HG02943 (cell line): Measurements from ENCODE around the gene FSCB.
"Not testable (repeated sequence)": the region's sequence is repeated elsewhere in the genome, so short reads cannot be mapped to it uniquely, and the experiment has no call there.

Experiments used
- ATAC-seq: cut with Tn5 transposase; IDR thresholded peaks from one replicate; pipeline ENCODE4 v1.9.1; 2021; ENCODE audit warnings: mild to moderate bottlenecking, low read depth, moderate library complexity; ENCODE audit not compliant: unreplicated experiment

The FSCB gene, protein sequence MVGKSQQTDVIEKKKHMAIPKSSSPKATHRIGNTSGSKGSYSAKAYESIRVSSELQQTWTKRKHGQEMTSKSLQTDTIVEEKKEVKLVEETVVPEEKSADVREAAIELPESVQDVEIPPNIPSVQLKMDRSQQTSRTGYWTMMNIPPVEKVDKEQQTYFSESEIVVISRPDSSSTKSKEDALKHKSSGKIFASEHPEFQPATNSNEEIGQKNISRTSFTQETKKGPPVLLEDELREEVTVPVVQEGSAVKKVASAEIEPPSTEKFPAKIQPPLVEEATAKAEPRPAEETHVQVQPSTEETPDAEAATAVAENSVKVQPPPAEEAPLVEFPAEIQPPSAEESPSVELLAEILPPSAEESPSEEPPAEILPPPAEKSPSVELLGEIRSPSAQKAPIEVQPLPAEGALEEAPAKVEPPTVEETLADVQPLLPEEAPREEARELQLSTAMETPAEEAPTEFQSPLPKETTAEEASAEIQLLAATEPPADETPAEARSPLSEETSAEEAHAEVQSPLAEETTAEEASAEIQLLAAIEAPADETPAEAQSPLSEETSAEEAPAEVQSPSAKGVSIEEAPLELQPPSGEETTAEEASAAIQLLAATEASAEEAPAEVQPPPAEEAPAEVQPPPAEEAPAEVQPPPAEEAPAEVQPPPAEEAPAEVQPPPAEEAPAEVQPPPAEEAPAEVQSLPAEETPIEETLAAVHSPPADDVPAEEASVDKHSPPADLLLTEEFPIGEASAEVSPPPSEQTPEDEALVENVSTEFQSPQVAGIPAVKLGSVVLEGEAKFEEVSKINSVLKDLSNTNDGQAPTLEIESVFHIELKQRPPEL

DNA sequence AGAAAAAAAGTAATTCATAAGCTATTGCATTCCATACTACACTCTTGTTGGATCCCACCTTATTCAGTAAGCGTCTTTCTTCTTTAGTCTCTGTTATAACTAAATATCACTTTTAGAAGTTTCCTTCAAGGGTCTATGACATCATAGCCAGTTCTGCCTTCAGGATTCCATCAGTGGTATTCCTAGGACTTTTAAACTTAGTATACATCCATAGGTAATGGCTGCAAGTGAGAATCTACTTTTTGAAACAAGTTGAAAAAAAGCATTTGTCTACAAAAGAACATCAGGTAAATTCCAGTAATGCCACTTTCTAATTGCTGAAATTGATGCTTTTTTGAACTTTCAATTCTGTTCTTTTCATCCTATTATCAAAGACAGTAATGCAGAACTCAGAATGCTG lies at the start of gene FSCB:
FSCB (minus strand) TSS at position 101 of the 400 bp plus-strand sequence. CDS start 296 bp downstream, outside the sequence.
- no peak for ATAC-seq

DNA sequence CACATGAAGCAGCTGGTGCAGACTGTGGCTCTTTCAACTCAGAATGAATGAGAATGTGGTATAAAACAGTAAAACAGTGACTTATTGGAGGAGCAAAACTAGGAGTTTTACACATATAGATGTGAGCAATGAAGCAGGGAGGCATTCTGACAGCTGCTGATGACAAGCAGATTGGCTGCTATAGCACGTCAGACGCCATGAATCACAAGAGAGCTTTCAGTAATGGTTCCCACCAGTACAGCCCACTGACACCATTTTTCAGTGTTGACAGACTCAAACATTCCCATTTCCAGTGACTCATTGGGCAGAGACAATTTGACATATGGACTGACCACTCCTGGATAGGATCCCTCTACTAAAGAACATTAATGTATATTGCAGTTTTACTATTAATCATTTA lies 24.6 kb upstream of the FSCB start:
- ATAC-seq, result no peak

DNA sequence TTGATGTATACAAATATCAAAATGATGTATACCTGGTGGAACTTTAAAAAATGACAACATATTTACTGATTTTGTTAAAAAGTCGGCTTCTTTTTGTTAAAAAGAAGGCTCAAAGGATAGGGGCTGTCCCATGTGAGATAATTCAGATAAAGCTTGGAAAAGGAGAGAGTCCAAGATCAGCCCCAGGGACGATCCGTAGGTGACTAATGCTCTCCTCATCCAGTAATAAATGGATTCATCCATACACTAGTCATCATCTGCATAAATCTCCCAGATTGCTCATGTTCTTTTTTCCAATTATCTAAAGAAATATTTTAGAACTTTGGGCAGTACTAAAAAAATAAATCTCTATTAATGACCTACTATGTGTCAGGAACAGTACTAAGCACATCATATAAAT lies 23.4 kb upstream of the FSCB start:
- ATAC-seq, result no peak

DNA sequence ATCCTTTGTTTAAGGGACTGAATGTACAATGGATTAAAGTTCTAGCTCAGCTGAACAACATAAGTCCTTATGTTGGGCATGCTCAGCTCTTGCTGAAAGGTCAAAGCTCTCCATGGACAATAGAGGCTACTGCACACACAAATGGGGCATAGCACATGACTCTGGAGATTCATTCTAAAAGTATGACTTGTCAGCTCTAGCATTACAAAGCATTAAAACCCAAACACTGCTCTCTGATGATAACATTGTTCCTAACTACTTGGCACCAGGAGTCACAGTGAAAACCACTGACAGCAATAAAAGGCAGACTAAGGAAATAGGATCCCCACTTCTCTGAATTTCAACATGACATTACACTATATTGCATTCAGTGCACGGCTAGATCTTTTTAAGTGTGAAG lies 21.9 kb upstream of the FSCB start:
- no peak for ATAC-seq

DNA sequence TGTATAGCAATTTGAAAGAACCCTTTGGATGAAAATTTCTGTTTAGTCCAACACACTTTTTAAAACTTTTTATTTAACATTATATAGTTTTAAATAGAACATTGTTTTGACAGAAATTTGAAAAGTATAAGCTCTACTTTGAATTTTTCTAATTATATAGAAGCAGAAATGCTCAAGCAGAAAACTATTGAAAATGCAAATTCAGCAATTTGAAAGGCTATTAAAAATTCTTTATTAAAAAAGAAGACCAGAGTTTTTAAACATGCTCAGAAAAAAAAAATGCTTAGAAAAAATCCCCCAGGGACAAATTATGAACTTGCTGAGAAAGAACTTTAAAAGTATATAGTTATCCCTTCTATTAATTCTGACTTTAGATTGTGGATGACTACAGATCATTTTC lies 21.1 kb upstream of the FSCB start:
- ATAC-seq, result no peak

DNA sequence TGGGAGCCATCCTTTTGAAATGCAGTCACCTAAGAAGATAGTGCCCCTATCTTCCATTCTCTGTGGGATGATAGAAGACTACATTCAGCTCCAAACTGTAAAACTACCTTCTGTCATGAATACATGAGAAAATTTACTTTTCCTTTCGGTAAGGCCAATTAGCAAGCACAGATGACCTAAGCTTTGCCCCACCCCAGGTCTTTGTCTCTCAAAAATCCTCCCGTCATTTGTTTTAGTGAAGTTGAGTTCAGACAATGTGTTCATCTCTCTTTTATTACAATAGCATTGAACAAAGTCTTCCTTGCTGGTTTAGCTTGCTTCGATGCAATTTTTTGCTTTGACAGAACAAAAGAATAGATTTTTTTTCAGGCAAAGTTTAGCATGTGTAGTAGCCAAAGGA lies 18.2 kb upstream of the FSCB start:
- no peak for ATAC-seq

DNA sequence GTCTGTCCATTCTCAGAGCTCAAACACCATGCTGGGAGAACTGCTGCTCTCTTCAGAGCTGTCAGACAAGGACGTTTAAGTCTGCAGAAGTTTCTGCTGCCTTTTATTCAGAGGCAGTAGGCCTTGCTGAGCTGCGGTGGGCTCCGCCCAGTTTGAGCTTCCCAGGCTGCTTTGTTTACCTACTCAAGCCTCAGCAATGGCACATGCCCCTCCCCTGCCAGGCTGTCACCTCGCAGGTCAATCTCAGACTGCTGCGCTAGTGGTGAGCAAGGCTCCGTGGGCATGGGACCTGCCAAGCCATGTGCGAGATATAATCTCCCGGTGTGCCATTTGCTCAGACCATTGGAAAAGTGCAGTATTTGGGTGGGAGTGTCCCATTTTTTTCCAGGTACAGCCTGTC lies 8.6 kb upstream of the FSCB start:
- ATAC-seq, result not testable (repeated sequence)

DNA sequence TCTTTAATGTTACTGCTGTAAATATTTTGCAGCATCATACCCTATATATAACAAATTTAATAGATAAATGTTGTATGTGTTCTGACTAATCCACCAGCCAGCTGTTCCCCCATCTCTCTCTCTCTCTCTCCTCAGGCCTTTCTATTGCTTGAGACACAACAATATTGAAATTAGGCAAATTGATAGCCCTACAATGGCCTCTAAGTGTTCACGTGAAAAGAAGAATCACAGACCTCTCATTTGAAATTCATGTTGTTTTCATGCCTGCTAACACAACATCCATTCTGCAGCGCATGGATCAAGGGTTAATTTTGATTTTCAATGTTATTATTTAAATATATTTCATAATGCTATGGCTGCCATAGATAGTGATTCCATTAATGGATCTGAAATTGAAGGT lies 1.8 kb upstream of the FSCB start:
- ATAC-seq, result no peak

DNA sequence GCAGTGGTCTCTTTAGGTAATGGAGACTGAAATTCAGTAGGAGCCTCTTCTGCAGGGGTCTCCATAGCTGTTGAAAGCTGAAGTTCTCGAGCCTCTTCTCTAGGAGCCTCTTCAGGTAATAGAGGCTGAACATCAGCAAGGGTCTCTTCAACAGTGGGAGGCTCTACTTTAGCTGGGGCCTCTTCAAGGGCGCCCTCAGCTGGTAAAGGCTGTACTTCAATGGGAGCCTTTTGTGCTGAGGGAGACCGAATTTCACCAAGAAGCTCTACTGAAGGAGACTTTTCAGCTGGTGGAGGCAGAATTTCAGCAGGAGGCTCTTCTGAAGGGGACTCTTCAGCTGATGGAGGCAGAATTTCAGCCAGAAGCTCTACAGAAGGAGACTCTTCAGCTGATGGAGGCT lies 1.5 kb downstream of the FSCB start:
- no peak for ATAC-seq

DNA sequence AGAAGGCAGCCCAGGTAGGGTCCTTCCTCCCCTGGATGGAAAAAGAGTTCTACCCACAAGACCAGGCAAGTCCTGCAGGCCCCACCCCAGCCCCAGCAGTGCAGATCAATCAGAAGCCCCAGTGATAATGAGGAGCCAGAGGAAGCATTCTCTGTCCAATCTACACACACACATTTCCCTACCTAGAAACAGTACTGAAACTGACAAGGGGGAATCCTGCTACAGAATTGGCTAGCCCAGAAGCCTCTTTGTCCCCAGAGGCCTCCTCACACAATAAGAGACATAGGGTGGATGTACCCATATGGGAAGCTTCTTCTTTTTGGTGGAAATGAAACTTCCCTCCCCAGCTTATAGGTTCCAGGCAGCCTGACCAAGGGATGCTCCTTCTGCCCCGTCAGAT lies 9.9 kb downstream of the FSCB start:
- no peak for ATAC-seq

DNA sequence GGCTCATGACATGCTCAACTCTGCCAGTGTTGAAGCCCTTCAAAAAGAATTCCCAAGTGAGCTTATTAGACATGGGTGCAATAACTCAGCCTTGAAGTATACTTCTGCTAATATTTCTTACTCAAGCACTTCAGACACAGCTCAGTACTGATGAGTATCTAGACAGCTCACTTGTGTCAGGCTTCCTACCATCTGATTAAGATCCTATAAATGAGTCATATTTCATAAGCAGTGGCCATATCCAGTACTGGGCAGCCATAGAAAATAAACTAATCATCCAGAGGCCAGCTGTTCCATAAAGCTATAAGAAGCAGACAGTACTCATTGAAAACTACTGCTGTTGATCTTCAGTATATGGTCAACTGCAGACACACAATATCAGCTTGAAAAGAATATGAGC lies 12.9 kb downstream of the FSCB start:
- no peak for ATAC-seq

DNA sequence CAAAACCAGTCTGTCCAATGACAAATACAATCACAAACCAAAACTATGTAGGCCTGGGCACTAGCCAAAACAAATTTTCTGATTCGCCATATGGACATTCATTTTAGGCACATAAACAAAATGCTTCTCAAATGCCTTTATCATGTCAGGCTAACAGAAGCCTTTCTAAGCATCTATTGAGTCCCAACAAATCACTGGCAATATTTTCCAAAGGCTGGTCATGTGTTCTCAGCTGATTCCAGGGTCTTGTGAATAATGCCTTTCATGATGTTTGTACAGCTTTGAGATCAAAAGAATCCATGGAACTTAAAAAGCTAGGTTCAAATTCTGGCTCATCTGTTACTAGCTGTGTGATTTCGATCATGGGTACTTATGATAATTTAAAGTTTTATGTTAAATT lies 16.1 kb downstream of the FSCB start:
- ATAC-seq, result no peak

DNA sequence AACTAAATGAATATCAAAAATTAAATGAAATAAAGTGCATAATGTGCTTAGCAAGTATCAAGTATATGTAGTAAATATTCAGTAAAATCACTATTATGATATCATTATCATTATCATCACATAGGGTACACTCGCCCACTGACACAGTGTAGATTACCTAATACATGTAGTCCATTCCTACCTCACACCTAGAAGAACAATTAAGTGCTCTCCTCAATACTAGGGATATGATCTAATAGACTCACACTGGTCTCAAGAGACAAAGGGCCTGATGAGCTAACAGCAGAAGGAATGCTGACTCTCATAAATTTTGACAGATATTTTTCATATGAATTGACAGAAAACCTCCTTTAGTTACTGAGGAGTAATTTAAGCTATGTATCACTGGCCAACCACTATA lies 29.1 kb downstream of the FSCB start:
- no peak for ATAC-seq

DNA sequence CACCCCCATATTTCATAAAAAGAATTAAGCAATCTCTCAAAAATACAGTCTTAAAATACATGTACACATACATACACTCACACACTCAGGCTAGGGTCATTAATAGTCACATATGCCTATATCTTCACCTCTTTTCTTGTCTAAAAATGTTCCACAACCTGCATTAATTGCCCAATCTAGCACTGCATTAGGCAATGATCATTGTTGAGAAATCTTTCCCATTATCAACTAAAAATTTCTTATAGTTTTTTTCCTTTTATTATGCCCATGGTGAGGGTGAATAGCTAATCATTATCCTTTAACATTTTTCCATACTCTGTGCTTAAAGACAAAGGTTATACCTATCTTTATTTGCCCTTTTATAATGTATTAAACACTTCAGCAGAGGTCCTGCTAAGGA lies 38.3 kb downstream of the FSCB start:
- ATAC-seq, result no peak

DNA sequence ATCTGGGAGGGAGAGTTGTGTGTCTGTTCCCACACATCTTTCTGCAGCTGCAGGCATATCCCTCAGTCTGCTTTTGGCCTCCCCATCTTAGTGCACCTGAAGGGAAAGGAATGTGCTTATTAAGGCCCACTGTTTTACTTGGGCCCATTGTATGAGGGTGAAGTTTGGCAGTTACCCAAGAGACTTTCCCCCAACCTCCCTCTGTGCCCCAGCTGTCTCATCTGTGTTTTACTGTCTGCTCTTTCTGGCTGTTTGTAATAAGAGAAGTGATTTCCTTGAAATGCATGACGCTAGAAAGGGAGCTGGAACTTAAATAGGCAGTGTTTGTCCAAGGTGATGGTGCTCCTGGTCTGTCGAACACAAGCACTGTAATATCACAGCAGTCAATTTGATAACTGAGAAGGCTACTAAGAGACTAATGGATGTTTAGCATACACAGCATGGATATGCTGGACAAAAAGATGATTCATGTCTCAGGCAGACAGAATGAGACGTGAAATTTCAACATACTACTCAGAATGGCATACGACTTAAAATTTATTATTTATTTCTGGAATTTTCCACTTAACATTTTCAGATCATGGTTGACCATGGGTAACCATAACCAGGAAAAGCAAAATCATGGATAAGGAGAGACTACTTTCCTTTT lies 43.6 kb downstream of the FSCB start:
- no peak for ATAC-seq

DNA sequence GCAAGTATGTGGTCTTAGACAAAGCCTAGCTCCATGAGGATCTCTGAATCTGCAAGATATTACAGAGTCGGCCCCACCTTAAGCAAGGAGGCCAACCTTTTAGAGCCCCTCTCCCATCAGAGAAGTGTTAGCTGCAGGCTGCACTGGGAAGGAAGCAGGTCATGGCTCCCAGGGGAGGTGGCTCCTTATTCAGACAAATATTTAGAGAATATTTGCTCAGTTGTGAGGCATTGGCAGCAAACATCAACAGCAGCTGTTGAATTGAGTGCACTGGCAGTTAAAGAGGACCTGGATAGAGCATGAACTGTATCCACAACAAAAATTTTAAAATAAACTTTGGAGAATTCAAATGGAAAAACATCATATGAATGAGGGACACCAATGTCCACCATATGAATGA lies 44.7 kb downstream of the FSCB start:
- no peak for ATAC-seq

DNA sequence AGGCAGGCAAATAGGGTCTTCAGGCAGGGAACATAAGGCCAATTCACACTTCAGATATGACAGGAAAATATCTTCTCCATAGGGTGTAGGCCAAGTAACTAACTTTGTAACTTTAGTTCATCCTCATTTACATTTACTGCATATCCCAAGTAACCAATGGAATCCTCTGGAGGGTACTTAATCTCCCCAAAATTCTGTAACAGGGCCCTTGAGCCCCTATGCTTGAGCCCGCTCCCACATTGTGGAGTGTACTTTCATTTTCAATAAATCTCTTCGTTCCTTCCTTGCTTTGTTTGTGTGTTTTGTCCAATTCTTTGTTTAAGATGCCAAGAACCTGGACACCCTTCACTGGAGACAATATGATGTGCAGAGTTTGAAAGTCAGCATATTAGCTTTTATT lies 45.3 kb downstream of the FSCB start:
- ATAC-seq, result no peak
